ENCODE measurements around the gene PEX5L. TPM values are rescaled to one million over a fixed set of nuclear protein-coding genes. Genes with fewer than 3 reads are reported as not detected.

The PEX5L gene
- polyA plus RNA-seq, 1 donor from 2014 or later = 1.0 TPM

GRCh38 chr3:179953993-179954870 is 82.5 kb downstream of the PEX5L start:
- H3K9me2 ChIP-seq (ENCODE audit: insufficient read depth, low read length) = no peaks in the 10 kb centered on the region

More at GRCh38 chr3:179953993-179954870, 82.5 kb downstream of the PEX5L start:
- Histone ChIP-seq H3K9me3 (ENCODE audit: low read length) (no peaks in the 10 kb centered on the region), H3K9ac (ENCODE audit: low read length) (no peak overlapping the region), H3K27ac (ENCODE audit: low read length) (no peak overlapping the region), H4K20me1 (ENCODE audit: insufficient read depth) (no peaks in the 10 kb centered on the region), H3K36me3 (ENCODE audit: insufficient read depth, low read length) (no peaks in the 10 kb centered on the region), H3F3A (ENCODE audit: insufficient read depth, low read length, poor library complexity, severe bottlenecking) (no peaks in the 10 kb centered on the region), H3K79me2 (replicated peaks; ENCODE audit: insufficient read depth, low read length) (no peaks in the 10 kb centered on the region), H2AFZ (ENCODE audit: low read depth, low read length) (no peak overlapping the region), H3K4me3 (ENCODE audit: low read length) (no peak overlapping the region), H3K4me2 (ENCODE audit: low read length) (no peak overlapping the region), H3K27me3 (ENCODE audit: insufficient read depth, low read depth, low read length) (no peaks in the 10 kb centered on the region)
- TF ChIP-seq EZH2 (IDR thresholded peaks at IDR 0.05; ENCODE audit: borderline replicate concordance, insufficient read depth, low read length, poor library complexity, severe bottlenecking) = no peak
- no peak for TF ChIP-seq POLR2AphosphoS5 (IDR thresholded peaks at IDR 0.05)
- no peak for TF ChIP-seq EP300 (conservative IDR thresholded peaks at IDR 0.05; ENCODE audit: poor library complexity, severe bottlenecking)
- no peak for TF ChIP-seq RAD21 (conservative IDR thresholded peaks at IDR 0.05)
- no peak for TF ChIP-seq REST (IDR thresholded peaks at IDR 0.05; ENCODE audit: borderline replicate concordance)
- TF ChIP-seq CTCF (IDR thresholded peaks at IDR 0.05; ENCODE audit: poor library complexity, severe bottlenecking) = no peak
- no peak for TF ChIP-seq SMC3 (conservative IDR thresholded peaks at IDR 0.05; ENCODE audit: poor library complexity)
- TF ChIP-seq TAF1 (IDR thresholded peaks at IDR 0.05; ENCODE audit: low read depth) = no peak
- TF ChIP-seq MXI1 (conservative IDR thresholded peaks at IDR 0.05; ENCODE audit: poor library complexity, severe bottlenecking) = no peak
